HCT116 (cell line): Measurements from ENCODE around the gene IFNL4. TPM values are rescaled to one million over a fixed set of nuclear protein-coding genes. Genes with fewer than 3 reads are reported as not detected.

Experiments
- ATAC-seq: fragments of 200-7000 bp; cut with Tn5 transposase; 2 replicates; pipeline ENCODE4 v1.9.1; 2020; ENCODE audit warnings: mild to moderate bottlenecking, moderate library complexity
- BruUV-seq: library from RNA; stranded (reverse); fragments of 400-500 nt; replicated peaks from 2 replicates; lab custom pipeline; 2021; lab: Mats Ljungman, UMichigan
- CTCF ChIA-PET: fragments of 300-600 bp; sonication (Branson Sonifier 250); formaldehyde crosslinking; loops from one replicate; lab custom pipeline; 2021; ENCODE audit warnings: antibody characterized with exemption; lab: Charles Lee
- POLR2A ChIA-PET: fragments of 300-600, 350-600 bp; sonication (Branson Sonifier 250); formaldehyde crosslinking; loops from one replicate; lab custom pipeline; 2021; ENCODE audit warnings: antibody characterized with exemption; lab: Charles Lee
- RAD21 ChIA-PET, 2 experiments: fragments of 300-600 bp; sonication (Branson Sonifier 250); formaldehyde crosslinking; loops; one replicate each; lab custom pipeline; 2023; ENCODE audit warnings: low total read pairs in 2 of 2; ENCODE audit not compliant: uncharacterized antibody in 2 of 2, unreplicated experiment in 2 of 2, low non-redundant PET in 1 of 2; lab: Charles Lee
- DNase-seq: peaks from one replicate; pipeline ENCODE4 v3.0.0-alpha.2; 2010; ENCODE audit warnings: low read depth, low spot score
- H2AFZ ChIP-seq: fragments of 200-600 bp; shearing (Covaris generic), sonication (generic); 2 replicates; pipeline ENCODE4 v1.6.1; 2017; ENCODE audit warnings: low read depth, mixed run types, mixed read lengths, antibody characterized with exemption, low read length; ENCODE audit not compliant: poor library complexity, severe bottlenecking
- H3K27ac ChIP-seq: 2 replicates; pipeline ENCODE4 v1.5.1; 2012; ENCODE audit warnings: low read depth, low read length
- H3K27me3 ChIP-seq: fragments of 200-600 bp; sonication (generic); 2 replicates; pipeline ENCODE4 v1.6.1; 2016; ENCODE audit warnings: mixed run types, low read length, mixed read lengths; ENCODE audit not compliant: insufficient read depth
- H3K36me3 ChIP-seq, 2 experiments: fragments of 200-500 bp in 1 of 2; fragments of 200-600 bp in 1 of 2; sonication (Bioruptor generic) in 1 of 2; sonication (generic) in 1 of 2; 2 replicates each; pipeline versions ENCODE4 v1.5.1 to v1.6.1; 2014 to 2016; ENCODE audit warnings: low read length in 2 of 2, inconsistent platforms in 1 of 2, mixed read lengths in 1 of 2, mixed run types in 1 of 2; ENCODE audit not compliant: insufficient read depth in 2 of 2, control insufficient read depth in 1 of 2
- H3K4me1 ChIP-seq, 2 experiments: fragments of 200-600 bp in 1 of 2; sonication (generic) in 1 of 2; 2 replicates each; pipeline versions ENCODE4 v1.5.1 to v1.6.1; 2012 to 2017; ENCODE audit warnings: low read length in 2 of 2, inconsistent platforms in 1 of 2, mild to moderate bottlenecking in 1 of 2, mixed read lengths in 1 of 2, mixed run types in 1 of 2, moderate library complexity in 1 of 2; ENCODE audit not compliant: insufficient read depth in 2 of 2, control insufficient read depth in 1 of 2
- H3K4me2 ChIP-seq: fragments of 200-600 bp; sonication (generic); 2 replicates; pipeline ENCODE4 v1.6.1; 2017; ENCODE audit warnings: mixed run types, low read length, mixed read lengths
- H3K4me3 ChIP-seq, 2 experiments: fragments of 200-600 bp in 1 of 2; sonication (generic) in 1 of 2; replicated peaks in 1 of 2; 2 replicates each; pipeline ENCODE4 v1.5.1; 2011 to 2016; ENCODE audit warnings: low read length in 2 of 2, control low read depth in 1 of 2, low read depth in 1 of 2, mild to moderate bottlenecking in 1 of 2, mixed read lengths in 1 of 2, mixed run types in 1 of 2
- H3K79me2 ChIP-seq: fragments of 200-600 bp; sonication (generic); 2 replicates; pipeline ENCODE4 v1.6.1; 2017; ENCODE audit warnings: mild to moderate bottlenecking, mixed run types, low read length, moderate library complexity, mixed read lengths; ENCODE audit not compliant: insufficient read depth
- H3K9ac ChIP-seq: fragments of 200-600 bp; sonication (generic); 2 replicates; pipeline ENCODE4 v1.6.1; 2016; ENCODE audit warnings: low read length, mixed read lengths
- H3K9me2 ChIP-seq: fragments of 200-600 bp; sonication (generic), shearing (Covaris generic); 2 replicates; pipeline ENCODE4 v1.6.1; 2017; ENCODE audit warnings: mixed run types, mild to moderate bottlenecking, moderate library complexity; ENCODE audit not compliant: insufficient read depth
- H3K9me3 ChIP-seq, 2 experiments: fragments of 200-500 bp in 1 of 2; fragments of 200-600 bp in 1 of 2; sonication (Bioruptor generic) in 1 of 2; sonication (generic) in 1 of 2; 2 replicates each; pipeline ENCODE4 v1.6.1; 2014 to 2017; ENCODE audit warnings: low read length in 2 of 2, mixed read lengths in 2 of 2, inconsistent platforms in 1 of 2, low read depth in 1 of 2, mild to moderate bottlenecking in 1 of 2, mixed run types in 1 of 2, moderate library complexity in 1 of 2; ENCODE audit not compliant: control insufficient read depth in 1 of 2, insufficient read depth in 1 of 2
- H4K20me1 ChIP-seq: fragments of 200-600 bp; sonication (generic), shearing (Covaris generic); 2 replicates; pipeline ENCODE4 v1.6.1; 2017; ENCODE audit warnings: mixed run types, mild to moderate bottlenecking, moderate library complexity; ENCODE audit not compliant: insufficient read depth
- CBX3 ChIP-seq: IDR thresholded peaks from 2 replicates; pipeline ENCODE4 v1.6.1; 2012; ENCODE audit warnings: low read depth
- CEBPB ChIP-seq: IDR thresholded peaks from 2 replicates; pipeline ENCODE4 v1.6.1; 2012; ENCODE audit warnings: low read depth
- ELF1 ChIP-seq: IDR thresholded peaks from 2 replicates; pipeline ENCODE4 v1.6.1; 2012; ENCODE audit warnings: low read depth, borderline replicate concordance
- EZH2 ChIP-seq: fragments of 200-600 bp; sonication (generic); IDR thresholded peaks from 2 replicates; pipeline ENCODE4 v1.6.1; 2017; ENCODE audit warnings: antibody characterized with exemption, mixed run types
- EZH2phosphoT487 ChIP-seq: fragments of 200-600 bp; IDR thresholded peaks from 2 replicates; pipeline ENCODE4 v1.6.1; 2018; ENCODE audit warnings: antibody characterized with exemption, borderline replicate concordance
- FOSL1 ChIP-seq: IDR thresholded peaks from 2 replicates; pipeline ENCODE4 v1.6.1; 2012; ENCODE audit warnings: low read depth
- JUND ChIP-seq: IDR thresholded peaks from 2 replicates; pipeline ENCODE4 v1.6.1; 2012
- POLR2A ChIP-seq: IDR thresholded peaks from 2 replicates; pipeline ENCODE4 v1.7.0; 2011; ENCODE audit warnings: borderline replicate concordance; ENCODE audit not compliant: insufficient read depth, insufficient read length; ENCODE audit errors: extremely low read depth
- POLR2AphosphoS5 ChIP-seq: IDR thresholded peaks from 2 replicates; pipeline ENCODE4 v1.6.1; 2011; ENCODE audit warnings: mild to moderate bottlenecking, low read depth, low read length, moderate library complexity
- SIN3A ChIP-seq: IDR thresholded peaks from 2 replicates; pipeline ENCODE4 v1.6.1; 2012; ENCODE audit warnings: low read depth
- SP1 ChIP-seq: IDR thresholded peaks from 2 replicates; pipeline ENCODE4 v1.6.1; 2012; ENCODE audit warnings: low read depth
- SRF ChIP-seq: IDR thresholded peaks from 2 replicates; pipeline ENCODE4 v1.6.1; 2012; ENCODE audit warnings: low read depth
- TCF7L2 ChIP-seq: IDR thresholded peaks from 2 replicates; pipeline ENCODE4 v1.7.0; 2011; ENCODE audit warnings: borderline replicate concordance, inconsistent platforms; ENCODE audit not compliant: insufficient read depth, insufficient read length; ENCODE audit errors: extremely low read depth
- ZFX ChIP-seq: fragments of 450-650 bp; IDR thresholded peaks from 2 replicates; pipeline ENCODE4 v1.6.1; 2017
- intact Hi-C: fragments of 100-400 bp; cut with micrococcal nuclease; formaldehyde crosslinking; loops from 2 replicates; pipeline ENCODE4 v1.10.0; 2022
- total RNA-seq: library from RNA; stranded (reverse); gene quantifications from one replicate; pipeline ENCODE4 v1.2.1, GENCODE V29; 2021; ENCODE audit not compliant: unreplicated experiment
- TF ChIP-seq, protein P1 (sequence below): IDR thresholded peaks from 2 replicates; pipeline ENCODE4 v1.6.1; 2012
- TF ChIP-seq, protein P2 (sequence below): IDR thresholded peaks from 2 replicates; pipeline ENCODE4 v1.6.1; 2012; ENCODE audit warnings: low read depth

The IFNL4 gene
- total RNA-seq, 1 experiment from 2014 or later = not detected

DNA sequence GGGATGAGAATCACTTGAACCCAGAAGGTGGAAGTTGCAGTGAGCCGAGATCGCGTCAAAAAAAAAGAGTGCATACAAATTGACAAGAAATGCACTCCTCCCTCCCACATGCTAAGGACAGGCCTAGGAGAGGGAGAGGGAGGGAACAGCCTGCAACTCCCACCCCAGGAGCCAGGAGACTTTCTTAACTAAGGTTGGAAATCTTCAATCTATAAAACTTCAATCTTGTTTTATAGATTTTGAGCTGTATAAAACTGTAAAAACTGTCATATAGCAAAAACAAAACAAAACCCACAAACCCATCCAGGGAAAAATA, 43.2 kb downstream of the IFNL4 start:
- ATAC-seq (no peak), DNase-seq (no peak)
- RAD21 ChIA-PET = interaction anchor here in 1 of 2 experiments (0.7 kb wide), 1 partner anchor 771 kb away, joined by 4 read pairs; no protein-coding TSS in a partner anchor
- H3K9me2 ChIP-seq = no peaks in the 10 kb centered on the region
- no TSS peak for BruUV-seq
- intact Hi-C loops = no loop called here
- H3K9ac ChIP-seq = no peak overlapping the region
- no peaks in the 10 kb centered on the region for H3K36me3 ChIP-seq
- H3K9me3 ChIP-seq = no peaks in the 10 kb centered on the region
- H3K27ac ChIP-seq = no peak overlapping the region
- CTCF ChIA-PET = interaction anchor here (2.1 kb wide), 1 partner anchor 83 kb away, joined by 4 read pairs; no protein-coding TSS in a partner anchor
- H3K79me2 ChIP-seq = no peaks in the 10 kb centered on the region
- no peak overlapping the region for H2AFZ ChIP-seq
- H3K27me3 ChIP-seq = no peaks in the 10 kb centered on the region
- POLR2A ChIA-PET = no interaction called here
- H3K4me1 ChIP-seq = peaks cover 7 to 8% of the 10 kb centered on the region in 2 experiments; a peak in 3 of 4 replicates
- TF ChIP-seq, protein P1, sequence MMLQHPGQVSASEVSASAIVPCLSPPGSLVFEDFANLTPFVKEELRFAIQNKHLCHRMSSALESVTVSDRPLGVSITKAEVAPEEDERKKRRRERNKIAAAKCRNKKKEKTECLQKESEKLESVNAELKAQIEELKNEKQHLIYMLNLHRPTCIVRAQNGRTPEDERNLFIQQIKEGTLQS = no peak
- no peak for TF ChIP-seq EZH2
- TF ChIP-seq ELF1 = no peak
- no peak for TF ChIP-seq SRF
- no peak for TF ChIP-seq CEBPB
- no peak for TF ChIP-seq CBX3
- TF ChIP-seq SP1 = no peak
- TF ChIP-seq TCF7L2 = no peak
- TF ChIP-seq SIN3A = no peak
- TF ChIP-seq POLR2A = no peak
- no peak for TF ChIP-seq POLR2AphosphoS5
- no peak for TF ChIP-seq ZFX
- TF ChIP-seq EZH2phosphoT487 = no peak
- TF ChIP-seq JUND = no peak
- TF ChIP-seq FOSL1 = no peak
- TF ChIP-seq, protein P2, sequence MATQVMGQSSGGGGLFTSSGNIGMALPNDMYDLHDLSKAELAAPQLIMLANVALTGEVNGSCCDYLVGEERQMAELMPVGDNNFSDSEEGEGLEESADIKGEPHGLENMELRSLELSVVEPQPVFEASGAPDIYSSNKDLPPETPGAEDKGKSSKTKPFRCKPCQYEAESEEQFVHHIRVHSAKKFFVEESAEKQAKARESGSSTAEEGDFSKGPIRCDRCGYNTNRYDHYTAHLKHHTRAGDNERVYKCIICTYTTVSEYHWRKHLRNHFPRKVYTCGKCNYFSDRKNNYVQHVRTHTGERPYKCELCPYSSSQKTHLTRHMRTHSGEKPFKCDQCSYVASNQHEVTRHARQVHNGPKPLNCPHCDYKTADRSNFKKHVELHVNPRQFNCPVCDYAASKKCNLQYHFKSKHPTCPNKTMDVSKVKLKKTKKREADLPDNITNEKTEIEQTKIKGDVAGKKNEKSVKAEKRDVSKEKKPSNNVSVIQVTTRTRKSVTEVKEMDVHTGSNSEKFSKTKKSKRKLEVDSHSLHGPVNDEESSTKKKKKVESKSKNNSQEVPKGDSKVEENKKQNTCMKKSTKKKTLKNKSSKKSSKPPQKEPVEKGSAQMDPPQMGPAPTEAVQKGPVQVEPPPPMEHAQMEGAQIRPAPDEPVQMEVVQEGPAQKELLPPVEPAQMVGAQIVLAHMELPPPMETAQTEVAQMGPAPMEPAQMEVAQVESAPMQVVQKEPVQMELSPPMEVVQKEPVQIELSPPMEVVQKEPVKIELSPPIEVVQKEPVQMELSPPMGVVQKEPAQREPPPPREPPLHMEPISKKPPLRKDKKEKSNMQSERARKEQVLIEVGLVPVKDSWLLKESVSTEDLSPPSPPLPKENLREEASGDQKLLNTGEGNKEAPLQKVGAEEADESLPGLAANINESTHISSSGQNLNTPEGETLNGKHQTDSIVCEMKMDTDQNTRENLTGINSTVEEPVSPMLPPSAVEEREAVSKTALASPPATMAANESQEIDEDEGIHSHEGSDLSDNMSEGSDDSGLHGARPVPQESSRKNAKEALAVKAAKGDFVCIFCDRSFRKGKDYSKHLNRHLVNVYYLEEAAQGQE = no peak
- no peaks in the 10 kb centered on the region for H4K20me1 ChIP-seq
- H3K4me2 ChIP-seq = no peak overlapping the region
- H3K4me3 ChIP-seq = no peak overlapping the region
